ENCODE data around the gene MMP26.
"Not testable (repeated sequence)": the region's sequence is repeated elsewhere in the genome, so short reads cannot be mapped to it uniquely, and the experiment has no call there.

MMP26 gene

DNA sequence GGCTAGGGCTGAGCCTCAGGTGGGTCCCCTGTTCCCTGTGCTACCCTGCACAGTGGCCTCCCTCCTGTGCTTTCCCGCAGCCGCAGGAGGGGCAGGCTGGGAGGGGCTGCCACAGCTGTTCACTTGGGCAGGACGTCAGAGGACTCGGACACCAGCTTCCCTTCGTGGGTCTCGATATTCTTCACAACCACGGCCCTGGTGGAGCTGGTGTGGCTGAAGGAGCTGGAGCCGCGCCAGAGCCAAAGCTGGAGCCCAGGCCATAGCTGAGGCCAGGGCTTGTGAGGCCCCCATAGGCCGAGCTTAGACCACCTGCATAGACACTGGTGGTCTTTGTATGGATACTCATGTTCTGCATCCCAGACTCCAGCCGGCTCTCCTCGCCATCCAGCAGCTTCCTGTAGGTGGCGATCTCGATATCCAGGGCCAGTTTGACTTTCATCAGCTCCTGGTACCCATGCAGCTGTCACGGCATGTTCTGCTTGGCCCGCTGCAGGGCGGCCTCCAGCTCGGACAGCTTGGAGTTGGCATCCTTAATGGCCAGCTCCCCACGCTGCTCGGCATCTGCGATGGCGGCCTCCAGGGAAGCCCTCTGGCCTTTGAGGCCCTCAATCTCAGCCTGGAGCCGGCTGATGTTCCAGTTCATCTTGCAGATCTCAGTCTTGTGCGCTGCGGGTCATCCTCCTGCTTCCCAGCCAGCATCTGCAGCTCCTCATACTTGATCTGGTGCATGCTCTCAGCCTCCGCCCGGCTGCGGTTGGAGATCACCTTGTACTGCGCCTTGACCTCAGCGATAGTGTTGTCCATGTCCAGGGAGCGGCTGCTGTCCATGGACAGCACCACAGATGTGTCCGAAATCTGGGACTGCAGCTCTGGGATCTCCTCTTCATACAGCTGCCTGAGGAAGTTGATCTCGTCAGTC lies 18.3 kb downstream of the MMP26 start:
- DNase-seq, ATAC-seq: not testable (repeated sequence)

DNA sequence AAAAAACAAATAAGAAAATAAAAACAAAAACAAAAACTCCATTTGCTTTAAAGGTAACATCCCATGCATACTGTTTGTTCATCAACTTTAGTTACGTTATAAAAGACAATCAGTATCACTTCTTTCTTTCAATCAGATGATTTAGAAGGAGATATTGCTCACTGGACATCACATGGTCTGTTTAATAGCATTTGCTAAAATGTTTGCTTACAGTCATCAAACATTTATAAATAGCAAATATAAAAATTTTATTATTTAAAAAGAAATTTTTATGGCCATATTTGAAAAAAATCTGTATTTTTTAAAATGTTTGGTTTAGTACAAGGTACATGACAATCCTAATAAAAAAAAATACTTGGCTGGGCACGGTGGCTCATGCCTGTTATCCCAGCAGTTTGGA lies 22.6 kb downstream of the MMP26 start:
- ATAC-seq, result no peak
- DNase-seq, result no peak

DNA sequence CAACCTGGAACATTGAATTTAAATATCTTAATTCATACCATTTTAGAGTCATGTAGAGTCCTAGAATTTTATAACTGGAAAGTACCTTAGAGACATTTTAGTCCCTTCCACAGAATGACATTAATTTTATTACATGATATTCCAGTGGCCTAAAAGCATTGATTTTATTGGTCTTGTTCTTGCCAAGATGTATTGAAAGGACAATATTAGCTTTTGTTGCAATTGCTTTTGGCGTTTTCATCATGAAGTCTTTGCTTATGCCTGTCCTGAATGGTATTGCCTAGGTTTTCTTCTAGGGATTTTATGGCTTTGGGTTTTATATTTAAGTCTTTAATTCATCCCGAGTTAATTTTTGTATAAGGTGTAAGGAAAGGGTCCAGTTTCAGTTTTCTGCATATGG lies 36.2 kb downstream of the MMP26 start:
- DNase-seq (no peak), ATAC-seq (no peak)

DNA sequence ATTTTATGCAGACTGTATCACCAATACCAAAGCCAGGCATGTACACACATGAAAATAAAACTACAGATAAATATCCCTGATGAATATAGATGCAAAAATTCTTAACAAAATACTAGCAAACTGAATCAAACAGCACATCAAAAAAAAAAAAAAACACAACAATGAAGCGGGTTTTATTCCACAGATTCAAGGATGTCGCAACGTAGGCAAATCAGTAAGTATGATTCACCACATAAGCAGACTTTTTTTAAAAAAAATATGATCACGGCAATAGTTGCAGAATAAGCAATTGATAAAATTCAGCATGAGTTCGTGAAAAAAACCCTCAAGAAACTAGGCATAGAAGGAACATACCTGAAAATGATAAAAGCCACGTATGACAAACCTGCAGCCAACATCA lies 43.9 kb downstream of the MMP26 start:
- DNase-seq (no peak), ATAC-seq (no peak)

DNA sequence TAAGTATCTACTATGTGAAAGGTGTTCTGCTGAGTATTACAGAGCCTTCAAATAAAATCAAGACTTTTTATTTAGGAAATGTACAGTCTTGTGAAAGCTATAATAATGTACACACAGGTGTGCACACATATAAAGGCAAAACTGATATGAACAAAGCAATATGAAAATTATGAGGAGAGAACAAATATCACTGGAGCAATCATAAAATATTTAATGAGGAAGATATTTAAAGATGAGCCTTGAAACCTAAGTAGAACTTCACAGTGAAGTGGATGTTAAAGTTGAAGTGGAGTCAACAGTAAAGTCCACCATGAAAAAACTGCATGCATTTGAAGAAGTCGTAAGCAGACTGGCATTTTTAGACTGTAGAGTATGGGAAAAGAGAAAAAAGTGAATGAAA lies 46.6 kb downstream of the MMP26 start:
- DNase-seq, result no peak
- no peak for ATAC-seq

Measured in stimulated activated naive CD8-positive, alpha-beta T cell treated with anti-CD3 and anti-CD28 coated beads, Interleukin-15, Interleukin-2, amounts not matched to agents 100 U/mL and 50 U/mL, for 24 hours (primary cell).